Measurements from ENCODE around the gene RPA4. TPM values are rescaled to one million over a fixed set of nuclear protein-coding genes. Genes with fewer than 3 reads are reported as not detected.
"Not testable (repeated sequence)": the region's sequence is repeated elsewhere in the genome, so short reads cannot be mapped to it uniquely, and the experiment has no call there.

Gene RPA4
- under 1 TPM; 0.26 to 0.30 TPM for total RNA-seq

DNA sequence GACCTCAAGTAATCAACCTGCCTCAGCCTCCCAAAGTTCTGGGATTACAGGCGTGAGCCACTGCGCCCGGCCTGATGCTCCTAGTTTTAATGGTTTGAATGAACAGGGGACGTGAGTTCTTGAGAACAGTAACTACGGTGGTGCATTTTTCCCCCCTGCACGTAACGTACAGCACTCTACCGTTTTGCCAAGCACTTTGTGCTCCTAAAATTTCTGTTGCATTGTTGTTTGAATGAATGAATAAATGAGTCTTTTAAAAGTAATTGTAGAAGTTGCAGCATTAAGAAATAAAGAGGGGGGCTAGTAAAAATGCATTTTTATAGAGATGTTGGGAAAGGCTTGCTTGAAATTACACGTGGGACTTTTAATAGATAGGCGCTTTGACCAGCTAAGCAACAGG is at the start of gene RPA4:
RPA4 (plus strand) TSS at position 301 of the 400 bp plus-strand sequence. CDS start 403 bp downstream, outside the sequence.
- intact Hi-C loops (cut with DNase I, micrococcal nuclease) = no loop called here
- Mint-ChIP-seq H3K36me3 (ENCODE audit: low read depth) (no peaks in the 10 kb centered on the region), H3K4me1 (no peaks in the 10 kb centered on the region), H3K4me3 (no peak within 1 kb of the TSS), H3K27me3 (no peaks in the 10 kb centered on the region), H3K27ac (no peak within 1 kb of the TSS), H3K9me3 (ENCODE audit: low read depth) (no peaks in the 10 kb centered on the region)
- ChIA-PET POLR2A (no interaction called here), CTCF (no interaction called here)
- ATAC-seq = no peak
- no peak for DNase-seq

DNA sequence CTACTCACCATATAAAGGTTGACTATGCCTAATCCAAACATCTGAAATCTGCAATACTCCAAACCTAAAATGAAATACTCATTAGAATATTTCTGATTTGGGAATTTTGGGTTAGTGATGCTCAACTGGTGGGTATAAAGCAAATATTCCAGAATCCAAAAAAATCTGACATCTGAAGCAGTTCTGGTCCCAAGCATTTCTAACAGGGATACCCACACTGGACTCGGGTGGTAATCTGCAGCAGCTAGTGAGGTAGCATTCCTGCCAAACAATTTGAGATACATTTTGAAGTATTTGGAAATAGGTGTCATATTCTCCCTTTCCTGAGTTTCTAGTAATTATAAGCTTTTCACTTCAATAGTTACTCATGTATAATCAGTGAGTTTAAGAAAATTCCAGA is 49.6 kb upstream of the RPA4 start:
- H3K4me3 Mint-ChIP-seq = no peak overlapping the region
- H3K4me1 Mint-ChIP-seq = no peaks in the 10 kb centered on the region

GRCh38 chrX:96835660-96836289 is 47.9 kb upstream of the RPA4 start:
- Mint-ChIP-seq H3K9me3 (ENCODE audit: low read depth) (no peaks in the 10 kb centered on the region), H3K4me3 (no peak overlapping the region), H3K36me3 (ENCODE audit: low read depth) (no peaks in the 10 kb centered on the region), H3K27me3 (no peaks in the 10 kb centered on the region), H3K27ac (no peak overlapping the region), H3K4me1 (no peaks in the 10 kb centered on the region)
- ChIA-PET CTCF (no interaction called here), POLR2A (no interaction called here)
- DNase-seq = no peak
- intact Hi-C loops (cut with DNase I, micrococcal nuclease) = no loop called here
- ATAC-seq = no peak

More for the DNA sequence above, 49.6 kb upstream of the RPA4 start:
- ChIA-PET POLR2A (no interaction called here), CTCF (no interaction called here)
- intact Hi-C loops (cut with DNase I, micrococcal nuclease) = no loop called here
- DNase-seq (no peak), ATAC-seq (no peak)
- no peaks in the 10 kb centered on the region for H3K9me3 Mint-ChIP-seq (ENCODE audit: low read depth)
- no peaks in the 10 kb centered on the region for H3K27me3 Mint-ChIP-seq
- H3K27ac Mint-ChIP-seq = no peak overlapping the region
- H3K36me3 Mint-ChIP-seq (ENCODE audit: low read depth) = no peaks in the 10 kb centered on the region

- ATAC-seq (no peak), DNase-seq (no peak)
- no peak overlapping the region for H3K27ac Mint-ChIP-seq
- no peaks in the 10 kb centered on the region for H3K9me3 Mint-ChIP-seq (ENCODE audit: low read depth)
- H3K36me3 Mint-ChIP-seq (ENCODE audit: low read depth) = no peaks in the 10 kb centered on the region
- no peaks in the 10 kb centered on the region for H3K27me3 Mint-ChIP-seq
- POLR2A ChIA-PET = no interaction called here
- CTCF ChIA-PET = no interaction called here
- intact Hi-C loops (cut with DNase I, micrococcal nuclease) = no loop called here
- H3K4me3 Mint-ChIP-seq = no peak overlapping the region
- H3K4me1 Mint-ChIP-seq = no peaks in the 10 kb centered on the region
Observed at GRCh38 chrX:96837808-96838207, 45.9 kb upstream of the RPA4 start.

DNA sequence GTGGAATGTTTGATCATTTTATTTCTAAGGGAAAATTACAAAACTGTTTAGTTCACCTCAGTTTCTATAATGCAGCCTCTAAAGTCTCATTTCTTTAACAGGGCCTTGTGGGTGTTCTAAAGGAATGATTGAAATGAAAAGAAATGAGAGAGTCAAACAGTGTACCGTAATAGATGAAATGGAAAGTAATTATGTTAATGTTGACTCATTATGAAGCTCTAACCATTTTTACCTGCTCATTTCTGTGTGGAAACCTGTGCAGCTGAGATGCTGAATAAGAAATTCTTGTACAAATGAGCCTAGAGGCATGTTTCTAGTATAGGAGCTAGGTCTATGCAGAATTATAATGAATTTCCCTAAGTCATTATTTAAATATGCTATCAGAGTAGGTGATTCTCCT is 45.2 kb upstream of the RPA4 start:
- H3K4me3 Mint-ChIP-seq = no peak overlapping the region
- H3K27ac Mint-ChIP-seq = no peak overlapping the region
- ChIA-PET POLR2A (no interaction called here), CTCF (no interaction called here)
- H3K27me3 Mint-ChIP-seq = no peaks in the 10 kb centered on the region
- H3K36me3 Mint-ChIP-seq (ENCODE audit: low read depth) = no peaks in the 10 kb centered on the region
- H3K4me1 Mint-ChIP-seq = no peaks in the 10 kb centered on the region
- intact Hi-C loops (cut with DNase I, micrococcal nuclease) = no loop called here
- no peak for DNase-seq
- no peak for ATAC-seq
- H3K9me3 Mint-ChIP-seq (ENCODE audit: low read depth) = no peaks in the 10 kb centered on the region

GRCh38 chrX:96841325-96841724 is 42.4 kb upstream of the RPA4 start:
- no peaks in the 10 kb centered on the region for H3K4me1 Mint-ChIP-seq
- H3K27me3 Mint-ChIP-seq = no peaks in the 10 kb centered on the region
- ChIA-PET CTCF (no interaction called here), POLR2A (no interaction called here)
- no peak for ATAC-seq
- no peak overlapping the region for H3K27ac Mint-ChIP-seq
- no peaks in the 10 kb centered on the region for H3K9me3 Mint-ChIP-seq (ENCODE audit: low read depth)
- intact Hi-C loops (cut with DNase I, micrococcal nuclease) = no loop called here
- H3K4me3 Mint-ChIP-seq = no peak overlapping the region
- no peaks in the 10 kb centered on the region for H3K36me3 Mint-ChIP-seq (ENCODE audit: low read depth)
- no peak for DNase-seq

DNA sequence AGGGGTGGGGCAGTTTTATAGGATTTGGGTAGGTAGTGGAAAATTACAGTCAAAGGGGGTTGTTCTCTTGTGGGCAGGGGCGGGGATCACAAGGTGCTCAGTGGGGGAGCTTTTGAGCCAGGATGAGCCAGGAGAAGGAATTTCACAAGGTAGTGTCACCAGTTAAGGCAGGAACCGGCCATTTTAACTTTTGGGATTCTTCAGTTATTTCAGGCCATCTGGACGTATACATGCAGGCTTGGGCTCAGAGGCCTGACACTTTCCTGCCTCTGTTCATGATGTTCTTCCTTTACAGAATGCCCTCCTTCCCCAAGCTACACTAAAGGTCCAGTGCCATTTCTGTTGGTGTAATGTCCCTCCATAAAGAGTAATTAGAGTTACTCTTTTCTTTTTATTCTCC is 41.8 kb upstream of the RPA4 start:
- ATAC-seq; intact Hi-C loops (cut with DNase I, micrococcal nuclease); POLR2A ChIA-PET; H3K27me3 Mint-ChIP-seq; H3K27ac Mint-ChIP-seq; H3K36me3 Mint-ChIP-seq (ENCODE audit: low read depth); H3K4me1 Mint-ChIP-seq; CTCF ChIA-PET; H3K9me3 Mint-ChIP-seq (ENCODE audit: low read depth); H3K4me3 Mint-ChIP-seq; DNase-seq: not testable (repeated sequence)

GRCh38 chrX:96843566-96843965 is 40.1 kb upstream of the RPA4 start:
- H3K27ac Mint-ChIP-seq = no peak overlapping the region
- ChIA-PET POLR2A (no interaction called here), CTCF (no interaction called here)
- no peak for DNase-seq
- intact Hi-C loops (cut with DNase I, micrococcal nuclease) = no loop called here
- H3K4me3 Mint-ChIP-seq = no peak overlapping the region
- no peak for ATAC-seq
- H3K4me1 Mint-ChIP-seq = no peaks in the 10 kb centered on the region
- no peaks in the 10 kb centered on the region for H3K27me3 Mint-ChIP-seq
- no peaks in the 10 kb centered on the region for H3K36me3 Mint-ChIP-seq (ENCODE audit: low read depth)
- no peaks in the 10 kb centered on the region for H3K9me3 Mint-ChIP-seq (ENCODE audit: low read depth)

DNA sequence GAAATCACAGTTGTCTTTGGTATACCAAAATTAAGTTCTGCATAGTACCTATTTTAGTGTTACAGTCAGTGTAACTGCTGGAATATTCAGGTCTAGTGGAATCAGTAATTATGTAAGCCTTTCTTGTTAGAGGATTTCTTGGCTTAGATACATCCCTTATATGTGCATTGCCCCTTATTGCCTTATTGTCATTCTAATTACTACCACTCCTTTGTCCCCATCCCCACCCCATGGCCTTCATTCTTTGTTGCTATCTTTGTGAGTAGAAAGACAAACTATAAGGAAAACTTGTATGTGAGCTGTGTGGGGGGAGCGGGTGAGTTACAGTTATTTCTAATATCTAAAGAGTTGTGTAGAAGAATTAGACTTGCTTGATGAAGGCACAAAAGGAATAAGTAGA is 36.9 kb upstream of the RPA4 start:
- Mint-ChIP-seq H3K27me3 (no peaks in the 10 kb centered on the region), H3K36me3 (ENCODE audit: low read depth) (no peaks in the 10 kb centered on the region), H3K9me3 (ENCODE audit: low read depth) (no peaks in the 10 kb centered on the region), H3K4me1 (no peaks in the 10 kb centered on the region), H3K27ac (no peak overlapping the region), H3K4me3 (no peak overlapping the region)
- ATAC-seq (no peak), DNase-seq (no peak)
- CTCF ChIA-PET = no interaction called here
- POLR2A ChIA-PET = no interaction called here
- intact Hi-C loops (cut with DNase I, micrococcal nuclease) = no loop called here

GRCh38 chrX:96859422-96859821 is 24.3 kb upstream of the RPA4 start:
- H3K36me3 Mint-ChIP-seq (ENCODE audit: low read depth); DNase-seq; H3K27ac Mint-ChIP-seq; CTCF ChIA-PET; ATAC-seq; H3K9me3 Mint-ChIP-seq (ENCODE audit: low read depth); H3K4me1 Mint-ChIP-seq; H3K27me3 Mint-ChIP-seq; intact Hi-C loops (cut with DNase I, micrococcal nuclease); POLR2A ChIA-PET; H3K4me3 Mint-ChIP-seq: not testable (repeated sequence)

GRCh38 chrX:96861218-96861617 is 22.5 kb upstream of the RPA4 start:
- Mint-ChIP-seq H3K4me3 (no peak overlapping the region), H3K9me3 (ENCODE audit: low read depth) (no peaks in the 10 kb centered on the region), H3K27ac (no peak overlapping the region), H3K36me3 (ENCODE audit: low read depth) (no peaks in the 10 kb centered on the region), H3K4me1 (no peaks in the 10 kb centered on the region), H3K27me3 (no peaks in the 10 kb centered on the region)
- ChIA-PET CTCF (no interaction called here), POLR2A (interaction anchor here (0.8 kb wide), 1 partner anchor 30 kb away, joined by 3 read pairs; no protein-coding TSS in a partner anchor)
- intact Hi-C loops (cut with DNase I, micrococcal nuclease) = no loop called here
- DNase-seq (no peak), ATAC-seq (no peak)

DNA sequence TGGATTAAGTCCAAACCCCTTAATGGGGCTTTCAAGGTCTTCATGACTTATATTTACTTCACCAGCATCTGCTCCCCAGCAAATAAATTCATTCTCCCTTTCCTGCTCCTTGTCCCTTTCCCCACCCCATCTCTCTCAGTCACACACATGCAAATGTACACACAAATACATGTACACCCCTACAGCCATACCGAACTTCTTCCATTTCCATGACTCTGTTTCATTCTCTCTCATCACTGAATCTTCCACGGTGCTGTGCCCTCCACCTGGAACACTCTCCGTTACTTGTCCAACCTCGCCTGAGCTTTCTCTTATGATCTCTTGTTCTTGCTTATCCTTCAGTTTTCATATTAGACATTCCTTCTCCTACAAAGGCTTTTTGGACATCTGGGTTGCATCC is 22.0 kb upstream of the RPA4 start:
- intact Hi-C loops (cut with DNase I, micrococcal nuclease) = no loop called here
- Mint-ChIP-seq H3K9me3 (ENCODE audit: low read depth) (no peaks in the 10 kb centered on the region), H3K27me3 (no peaks in the 10 kb centered on the region), H3K4me3 (no peak overlapping the region), H3K27ac (no peak overlapping the region), H3K4me1 (no peaks in the 10 kb centered on the region), H3K36me3 (ENCODE audit: low read depth) (no peaks in the 10 kb centered on the region)
- CTCF ChIA-PET = no interaction called here
- POLR2A ChIA-PET = interaction anchor here (0.8 kb wide), 1 partner anchor 29 kb away, joined by 3 read pairs; no protein-coding TSS in a partner anchor
- no peak for DNase-seq
- no peak for ATAC-seq

GRCh38 chrX:96884027-96884426 is 319 bp downstream of the RPA4 start:
- Mint-ChIP-seq H3K36me3 (ENCODE audit: low read depth) (no peaks in the 10 kb centered on the region), H3K27ac (no peak overlapping the region), H3K4me3 (no peak overlapping the region), H3K9me3 (ENCODE audit: low read depth) (no peaks in the 10 kb centered on the region), H3K27me3 (no peaks in the 10 kb centered on the region), H3K4me1 (no peaks in the 10 kb centered on the region)
- intact Hi-C loops (cut with DNase I, micrococcal nuclease) = no loop called here
- ChIA-PET CTCF (no interaction called here), POLR2A (no interaction called here)
- no peak for DNase-seq
- no peak for ATAC-seq

Data from activated CD4-positive, alpha-beta T cell treated with anti-CD3 and anti-CD28 coated beads for 36 hours (primary cell).